ENCODE data around the gene ACTR3C. TPM values are rescaled to one million over a fixed set of nuclear protein-coding genes. Genes with fewer than 3 reads are reported as not detected.

The ACTR3C gene
- total and polyA plus RNA-seq, 2 of the 13 experiments (the other 11 are each of a cell fraction or from before 2014, with no cell fraction given), result 3.8 to 7.5 TPM

- TF ChIP-seq ZFAT (CRISPR knock-in tag; conservative IDR thresholded peaks at IDR 0.05) (no peak), MZF1 (CRISPR knock-in tag; IDR thresholded peaks at IDR 0.05; ENCODE audit: borderline replicate concordance) (no peak), AGO2 (optimal IDR thresholded peaks at IDR 0.05; ENCODE audit: low read depth, low read length) (no peak), IRF1 (CRISPR knock-in tag; IDR thresholded peaks at IDR 0.05; ENCODE audit: low read depth) (no peak), ATAD3A (CRISPR knock-in tag; IDR thresholded peaks at IDR 0.05) (no peak), SP2 (CRISPR knock-in tag; IDR thresholded peaks at IDR 0.05) (no peak), ZBTB21 (CRISPR knock-in tag; IDR thresholded peaks at IDR 0.05) (no peak), KIAA2018 (CRISPR knock-in tag; IDR thresholded peaks at IDR 0.05; ENCODE audit: borderline replicate concordance) (no peak), ZNF792 (CRISPR knock-in tag; IDR thresholded peaks at IDR 0.05) (no peak), PATZ1 (CRISPR knock-in tag; IDR thresholded peaks at IDR 0.05) (no peak), MXD1 (CRISPR knock-in tag; IDR thresholded peaks at IDR 0.05) (no peak), MTF1 (CRISPR knock-in tag; IDR thresholded peaks at IDR 0.05) (no peak), KDM3A (CRISPR knock-in tag; IDR thresholded peaks at IDR 0.05; ENCODE audit: low read depth) (no peak), TFDP2 (CRISPR knock-in tag; IDR thresholded peaks at IDR 0.05) (no peak), CHD4 (IDR thresholded peaks at IDR 0.05; ENCODE audit: borderline replicate concordance, low read length) (no peak), MYNN (CRISPR knock-in tag; IDR thresholded peaks at IDR 0.05; ENCODE audit: low read depth) (no peak), TOPORS (CRISPR knock-in tag; IDR thresholded peaks at IDR 0.05) (no peak), CCDC6 (CRISPR knock-in tag; IDR thresholded peaks at IDR 0.05) (no peak)
Observed at GRCh38 chr7:150324373-150324961, 1.1 kb upstream of the ACTR3C start (continued).

Measured in HepG2 (cell line).